Liver (tissue), 9 donors: ENCODE results near the gene NR3C1. TPM values are rescaled to one million over a fixed set of nuclear protein-coding genes. Genes with fewer than 3 reads are reported as not detected.

Experiments used
- DNase-seq: peaks from one replicate; pipeline ENCODE4 v3.0.0-alpha.2; 2017; ENCODE audit warnings: low spot score
- H3K27ac ChIP-seq, 2 donors: one replicate each; pipeline ENCODE4 v1.7.0; 2013; ENCODE audit warnings: inconsistent platforms in 2 of 2, low read length in 2 of 2, control low read depth in 1 of 2, low read depth in 1 of 2, mild to moderate bottlenecking in 1 of 2
- H3K27me3 ChIP-seq, 4 donors: one replicate each; pipeline versions ENCODE4 v1.6.1 to v1.7.0; 2013; ENCODE audit warnings: low read length in 3 of 4, inconsistent platforms in 1 of 4, mild to moderate bottlenecking in 1 of 4, moderate library complexity in 1 of 4; ENCODE audit not compliant: control insufficient read depth in 4 of 4, insufficient read depth in 4 of 4
- H3K36me3 ChIP-seq, 4 donors: one replicate each; pipeline versions ENCODE4 v1.6.1 to v1.7.0; 2013; ENCODE audit warnings: low read length in 3 of 4, mild to moderate bottlenecking in 3 of 4, low read depth in 1 of 4, moderate library complexity in 1 of 4; ENCODE audit not compliant: control insufficient read depth in 4 of 4, insufficient read depth in 3 of 4
- H3K4me1 ChIP-seq, 4 donors: one replicate each; pipeline versions ENCODE4 v1.6.1 to v1.7.0; 2013; ENCODE audit warnings: low read length in 3 of 4, mild to moderate bottlenecking in 3 of 4, moderate library complexity in 1 of 4; ENCODE audit not compliant: control insufficient read depth in 4 of 4, insufficient read depth in 4 of 4
- H3K4me3 ChIP-seq, 3 donors: one replicate each; pipeline versions ENCODE4 v1.6.1 to v1.7.0; 2013; ENCODE audit warnings: low read length in 3 of 3, control low read depth in 1 of 3, low read depth in 1 of 3, mild to moderate bottlenecking in 1 of 3
- H3K9ac ChIP-seq, 2 donors: one replicate each; pipeline ENCODE4 v1.7.0; 2013; ENCODE audit warnings: low read length in 2 of 2, mild to moderate bottlenecking in 2 of 2, moderate library complexity in 2 of 2, control low read depth in 1 of 2, low read depth in 1 of 2
- H3K9me3 ChIP-seq, 4 donors: one replicate each; pipeline versions ENCODE4 v1.6.1 to v1.7.0; 2013; ENCODE audit warnings: low read length in 3 of 4; ENCODE audit not compliant: control insufficient read depth in 4 of 4
- EGR1 ChIP-seq, 2 donors: IDR thresholded peaks; 2 replicates each; pipeline ENCODE4 v1.6.1; 2016 to 2018; ENCODE audit warnings: antibody characterized with exemption in 2 of 2, low read depth in 2 of 2
- FOXA1 ChIP-seq: IDR thresholded peaks from 2 replicates; pipeline ENCODE4 v1.6.1; 2016; ENCODE audit warnings: antibody characterized with exemption
- FOXA2 ChIP-seq: IDR thresholded peaks from 2 replicates; pipeline ENCODE4 v1.6.1; 2016; ENCODE audit warnings: antibody characterized with exemption
- GABPA ChIP-seq, 2 donors: IDR thresholded peaks in 1 of 2; conservative IDR thresholded peaks in 1 of 2; 2 replicates each; pipeline ENCODE4 v1.6.1; 2016; ENCODE audit warnings: antibody characterized with exemption in 2 of 2, mild to moderate bottlenecking in 1 of 2, moderate library complexity in 1 of 2
- HNF4A ChIP-seq, 2 donors: conservative IDR thresholded peaks; 2 replicates each; pipeline ENCODE4 v1.6.1; 2016; ENCODE audit warnings: antibody characterized with exemption in 2 of 2, mild to moderate bottlenecking in 2 of 2
- HNF4G ChIP-seq: IDR thresholded peaks from 2 replicates; pipeline ENCODE4 v1.6.1; 2016; ENCODE audit warnings: antibody characterized with exemption
- JUND ChIP-seq, 2 donors: IDR thresholded peaks; 2 replicates each; pipeline ENCODE4 v1.6.1; 2016; ENCODE audit warnings: antibody characterized with exemption in 2 of 2
- NR2F2 ChIP-seq: IDR thresholded peaks from 2 replicates; pipeline ENCODE4 v1.6.1; 2016; ENCODE audit warnings: antibody characterized with exemption
- RAD21 ChIP-seq, 2 donors: IDR thresholded peaks; 2 replicates each; pipeline ENCODE4 v1.6.1; 2016; ENCODE audit warnings: antibody characterized with exemption in 2 of 2, mild to moderate bottlenecking in 2 of 2
- RXRA ChIP-seq, 2 donors: IDR thresholded peaks; 2 replicates each; pipeline ENCODE4 v1.6.1; 2017 to 2018; ENCODE audit warnings: antibody characterized with exemption in 2 of 2, mild to moderate bottlenecking in 1 of 2
- SP1 ChIP-seq: IDR thresholded peaks from 2 replicates; pipeline ENCODE4 v1.6.1; 2018; ENCODE audit warnings: antibody characterized with exemption, mild to moderate bottlenecking
- TAF1 ChIP-seq: conservative IDR thresholded peaks from 2 replicates; pipeline ENCODE4 v1.6.1; 2016; ENCODE audit warnings: antibody characterized with exemption, mild to moderate bottlenecking
- YY1 ChIP-seq: IDR thresholded peaks from 2 replicates; pipeline ENCODE4 v1.6.1; 2016; ENCODE audit warnings: antibody characterized with exemption, mild to moderate bottlenecking
- WGBS: extraction: QIAGEN DNeasy Blood & Tissue Kit; methylation state at CpG from one replicate; pipeline ENCODE4 v1.1.7; 2013; 5-methylcytosine and 5-hydroxymethylcytosine counted together
- polyA plus RNA-seq, 2 donors: library from polyadenylated mRNA; stranded (reverse) in 1 of 2; unstranded in 1 of 2; fragments of 200-250 nt in 1 of 2; fragments of >200 nt in 1 of 2; fragmentation: Nextera tagmentation in 1 of 2; extraction: Ambion mirVana in 1 of 2; gene quantifications; one replicate each; pipeline versions ENCODE4 v1.2.1 to v1.2.3, GENCODE V29; 2013 to 2015
- total RNA-seq, 2 donors: library from RNA; depleted of rRNA; stranded (reverse); fragments of >200 nt; gene quantifications; one replicate each; pipeline ENCODE4 v1.2.3, GENCODE V29; 2014
- TF ChIP-seq, protein P1 (sequence below): IDR thresholded peaks from 2 replicates; pipeline ENCODE4 v1.6.1; 2016; ENCODE audit warnings: antibody characterized with exemption, mild to moderate bottlenecking
- TF ChIP-seq, protein P2 (sequence below): IDR thresholded peaks from 2 replicates; pipeline ENCODE4 v1.6.1; 2016; ENCODE audit warnings: antibody characterized with exemption
- TF ChIP-seq, protein P3 (sequence below): IDR thresholded peaks from 2 replicates; pipeline ENCODE4 v1.6.1; 2016; ENCODE audit warnings: antibody characterized with exemption
- donor health status: healthy.
- donor health status: healthy.
- donor health status: healthy.
- donor health status: healthy.
- donor health status: healthy.

NR3C1 gene
- total and polyA plus RNA-seq, 4 donors: 24.5 to 36.4 (median 29.0) TPM

DNA sequence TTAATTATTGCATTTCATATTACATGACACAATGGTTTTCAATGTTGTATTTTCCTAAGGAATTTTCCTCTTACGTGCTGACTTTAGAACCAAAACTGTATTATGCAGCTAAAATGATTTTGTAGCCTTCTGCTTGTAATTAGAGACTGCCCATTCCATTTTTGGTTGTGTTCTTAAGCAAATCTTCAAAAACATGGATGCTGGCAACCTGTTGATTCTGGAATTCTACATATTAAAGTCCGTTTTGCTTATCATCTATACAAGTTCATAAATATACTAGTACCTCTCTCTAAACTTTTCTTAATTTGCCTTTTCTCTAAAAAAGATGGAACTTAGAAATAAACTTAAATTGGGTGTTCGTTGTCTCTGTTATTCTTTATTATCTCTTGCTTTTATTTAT is 88.3 kb downstream of the NR3C1 start:
- Histone ChIP-seq H3K4me1 (peaks cover 4 to 28% (median 20%) of the 10 kb centered on the region in 4 donors), H3K4me3 (no peak overlapping the region), H3K27me3 (no peaks in the 10 kb centered on the region), H3K27ac (no peak overlapping the region), H3K36me3 (peaks cover 4 to 20% (median 15%) of the 10 kb centered on the region in 4 donors), H3K9ac (no peak overlapping the region), H3K9me3 (no peaks in the 10 kb centered on the region)
- WGBS: 91% methylated on average over 3 of the region's 3 CpGs
- no peak for DNase-seq
- no peak for TF ChIP-seq EGR1 (IDR thresholded peaks at IDR 0.05; ENCODE audit: low read depth in 2 of 2)
- no peak for TF ChIP-seq GABPA (IDR thresholded peaks at IDR 0.05 in 1 of 2, conservative IDR thresholded peaks at IDR 0.05 in 1 of 2)
- no peak for TF ChIP-seq NR2F2
- no peak for TF ChIP-seq TAF1
- TF ChIP-seq, protein P1, sequence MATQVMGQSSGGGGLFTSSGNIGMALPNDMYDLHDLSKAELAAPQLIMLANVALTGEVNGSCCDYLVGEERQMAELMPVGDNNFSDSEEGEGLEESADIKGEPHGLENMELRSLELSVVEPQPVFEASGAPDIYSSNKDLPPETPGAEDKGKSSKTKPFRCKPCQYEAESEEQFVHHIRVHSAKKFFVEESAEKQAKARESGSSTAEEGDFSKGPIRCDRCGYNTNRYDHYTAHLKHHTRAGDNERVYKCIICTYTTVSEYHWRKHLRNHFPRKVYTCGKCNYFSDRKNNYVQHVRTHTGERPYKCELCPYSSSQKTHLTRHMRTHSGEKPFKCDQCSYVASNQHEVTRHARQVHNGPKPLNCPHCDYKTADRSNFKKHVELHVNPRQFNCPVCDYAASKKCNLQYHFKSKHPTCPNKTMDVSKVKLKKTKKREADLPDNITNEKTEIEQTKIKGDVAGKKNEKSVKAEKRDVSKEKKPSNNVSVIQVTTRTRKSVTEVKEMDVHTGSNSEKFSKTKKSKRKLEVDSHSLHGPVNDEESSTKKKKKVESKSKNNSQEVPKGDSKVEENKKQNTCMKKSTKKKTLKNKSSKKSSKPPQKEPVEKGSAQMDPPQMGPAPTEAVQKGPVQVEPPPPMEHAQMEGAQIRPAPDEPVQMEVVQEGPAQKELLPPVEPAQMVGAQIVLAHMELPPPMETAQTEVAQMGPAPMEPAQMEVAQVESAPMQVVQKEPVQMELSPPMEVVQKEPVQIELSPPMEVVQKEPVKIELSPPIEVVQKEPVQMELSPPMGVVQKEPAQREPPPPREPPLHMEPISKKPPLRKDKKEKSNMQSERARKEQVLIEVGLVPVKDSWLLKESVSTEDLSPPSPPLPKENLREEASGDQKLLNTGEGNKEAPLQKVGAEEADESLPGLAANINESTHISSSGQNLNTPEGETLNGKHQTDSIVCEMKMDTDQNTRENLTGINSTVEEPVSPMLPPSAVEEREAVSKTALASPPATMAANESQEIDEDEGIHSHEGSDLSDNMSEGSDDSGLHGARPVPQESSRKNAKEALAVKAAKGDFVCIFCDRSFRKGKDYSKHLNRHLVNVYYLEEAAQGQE: no peak
- no peak for TF ChIP-seq SP1
- TF ChIP-seq RXRA (IDR thresholded peaks at IDR 0.05): no peak

DNA sequence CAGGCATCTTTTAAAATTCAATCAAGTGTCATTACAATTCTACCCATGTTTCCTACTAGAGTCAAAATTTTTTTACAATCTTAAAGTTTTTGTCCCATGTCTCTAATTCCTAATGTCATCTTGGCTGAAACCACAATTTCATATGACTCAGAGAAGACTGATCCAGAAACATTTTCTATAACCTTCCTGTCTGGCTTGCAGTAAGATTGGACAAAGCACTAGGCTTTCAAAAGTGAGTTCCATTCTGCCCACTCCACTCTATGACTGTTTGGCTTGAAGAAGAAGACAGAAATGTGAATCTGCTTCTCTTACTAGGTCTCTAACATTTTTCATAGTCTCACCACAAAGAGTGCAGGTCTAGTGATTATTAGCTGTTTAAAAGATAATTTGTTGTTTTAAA is 88.8 kb downstream of the NR3C1 start:
- Histone ChIP-seq H3K9me3 (no peaks in the 10 kb centered on the region), H3K9ac (no peak overlapping the region), H3K4me1 (peaks cover 4 to 25% (median 20%) of the 10 kb centered on the region in 4 donors), H3K36me3 (peaks cover 4 to 20% (median 16%) of the 10 kb centered on the region in 4 donors), H3K27ac (no peak overlapping the region), H3K4me3 (no peak overlapping the region), H3K27me3 (no peaks in the 10 kb centered on the region)
- no peak for DNase-seq
- TF ChIP-seq HNF4A (conservative IDR thresholded peaks at IDR 0.05) (no peak), GABPA (IDR thresholded peaks at IDR 0.05 in 1 of 2, conservative IDR thresholded peaks at IDR 0.05 in 1 of 2) (no peak), RXRA (IDR thresholded peaks at IDR 0.05) (no peak), EGR1 (IDR thresholded peaks at IDR 0.05; ENCODE audit: low read depth in 2 of 2) (no peak), FOXA2 (no peak), YY1 (no peak), HNF4G (no peak), RAD21 (IDR thresholded peaks at IDR 0.05) (no peak), SP1 (no peak)
- TF ChIP-seq, protein P2, sequence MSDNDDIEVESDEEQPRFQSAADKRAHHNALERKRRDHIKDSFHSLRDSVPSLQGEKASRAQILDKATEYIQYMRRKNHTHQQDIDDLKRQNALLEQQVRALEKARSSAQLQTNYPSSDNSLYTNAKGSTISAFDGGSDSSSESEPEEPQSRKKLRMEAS: no peak

DNA sequence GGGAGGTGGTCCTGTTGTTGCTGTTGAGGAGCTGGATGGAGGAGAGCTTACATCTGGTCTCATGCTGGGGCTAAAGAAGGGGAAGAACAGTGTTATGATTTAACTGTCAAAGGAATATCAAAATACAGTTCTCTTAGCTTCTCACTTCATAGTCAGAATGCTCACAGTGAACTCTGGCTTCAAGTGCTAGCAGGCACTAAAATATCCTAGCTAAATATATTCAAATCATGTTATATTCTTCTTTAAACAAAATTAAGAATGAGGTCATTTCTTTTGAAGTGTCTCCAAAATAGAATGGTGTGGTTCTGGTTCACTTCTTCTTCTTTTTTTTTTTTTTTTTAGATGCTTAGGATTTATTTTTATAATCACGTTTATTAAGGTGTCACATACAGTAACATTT is 89.4 kb downstream of the NR3C1 start:
- TF ChIP-seq, protein P3, sequence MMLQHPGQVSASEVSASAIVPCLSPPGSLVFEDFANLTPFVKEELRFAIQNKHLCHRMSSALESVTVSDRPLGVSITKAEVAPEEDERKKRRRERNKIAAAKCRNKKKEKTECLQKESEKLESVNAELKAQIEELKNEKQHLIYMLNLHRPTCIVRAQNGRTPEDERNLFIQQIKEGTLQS: no peak
- TF ChIP-seq, protein P1: no peak
- no peak for TF ChIP-seq GABPA (IDR thresholded peaks at IDR 0.05 in 1 of 2, conservative IDR thresholded peaks at IDR 0.05 in 1 of 2)
- TF ChIP-seq HNF4G: no peak
- TF ChIP-seq JUND (IDR thresholded peaks at IDR 0.05): no peak
- TF ChIP-seq FOXA1: no peak
- no peak for TF ChIP-seq TAF1
- no peak for TF ChIP-seq RAD21 (IDR thresholded peaks at IDR 0.05)
- TF ChIP-seq YY1: no peak
- no peak for TF ChIP-seq HNF4A (conservative IDR thresholded peaks at IDR 0.05)
- no peak for TF ChIP-seq NR2F2
- TF ChIP-seq, protein P2: no peak
- H3K36me3 ChIP-seq: peaks cover 4 to 25% (median 18%) of the 10 kb centered on the region in 4 donors
- DNase-seq: no peak
- no peak overlapping the region for H3K4me3 ChIP-seq
- H3K4me1 ChIP-seq: peaks cover 4 to 22% (median 20%) of the 10 kb centered on the region in 4 donors
- H3K9ac ChIP-seq: no peak overlapping the region
- 86% methylated on average over 1 of the region's 1 CpG for WGBS
- H3K27me3 ChIP-seq: no peaks in the 10 kb centered on the region
- no peaks in the 10 kb centered on the region for H3K9me3 ChIP-seq
- H3K27ac ChIP-seq: no peak overlapping the region
